Trophoblast cell (in vitro differentiated cells and primary cell): ENCODE measurements around the gene ROCK2.

ENCODE experiments used
- DNase-seq, 2 donors: peaks; one replicate each; pipeline ENCODE4 v3.0.0-alpha.2; 2016
- H2AFZ ChIP-seq: 2 replicates; pipeline ENCODE4 v1.6.1; 2013; ENCODE audit warnings: low read length, moderate library complexity, mild to moderate bottlenecking; ENCODE audit not compliant: insufficient read depth, poor library complexity
- H2AK5ac ChIP-seq: 2 replicates; pipeline ENCODE4 v1.6.1; 2013; ENCODE audit warnings: mild to moderate bottlenecking, low read length
- H2BK120ac ChIP-seq: 2 replicates; pipeline ENCODE4 v1.6.1; 2013; ENCODE audit warnings: low read length, mild to moderate bottlenecking, moderate library complexity; ENCODE audit not compliant: insufficient read depth, poor library complexity
- H2BK12ac ChIP-seq: 2 replicates; pipeline ENCODE4 v1.6.1; 2013; ENCODE audit warnings: mild to moderate bottlenecking, low read length, moderate library complexity
- H2BK5ac ChIP-seq: 2 replicates; pipeline ENCODE4 v1.6.1; 2013; ENCODE audit warnings: low read length, low read depth, moderate library complexity, mild to moderate bottlenecking; ENCODE audit not compliant: poor library complexity
- H3K14ac ChIP-seq: 2 replicates; pipeline ENCODE4 v1.6.1; 2013; ENCODE audit warnings: mild to moderate bottlenecking, low read length
- H3K18ac ChIP-seq: 2 replicates; pipeline ENCODE4 v1.6.1; 2013; ENCODE audit warnings: mild to moderate bottlenecking, low read length
- H3K23ac ChIP-seq: 2 replicates; pipeline ENCODE4 v1.6.1; 2013; ENCODE audit warnings: low read length
- H3K27ac ChIP-seq: 2 replicates; pipeline ENCODE4 v1.5.1; 2013; ENCODE audit warnings: low read depth, mild to moderate bottlenecking, inconsistent platforms, low read length, moderate library complexity
- H3K27me3 ChIP-seq: 2 replicates; pipeline ENCODE4 v1.6.1; 2013; ENCODE audit warnings: inconsistent platforms, mild to moderate bottlenecking, low read length, moderate library complexity; ENCODE audit not compliant: insufficient read depth
- H3K36me3 ChIP-seq, 2 experiments: 1 replicate in 1 of 2; 2 replicates in 1 of 2; pipeline ENCODE4 v1.6.1; 2013; ENCODE audit warnings: low read length in 2 of 2, mild to moderate bottlenecking in 2 of 2, moderate library complexity in 1 of 2; ENCODE audit not compliant: insufficient read depth in 2 of 2, control insufficient read depth in 1 of 2
- H3K4ac ChIP-seq: 2 replicates; pipeline ENCODE4 v1.6.1; 2013; ENCODE audit warnings: low read depth, mild to moderate bottlenecking, low read length, moderate library complexity
- H3K4me1 ChIP-seq, 2 experiments: 1 replicate in 1 of 2; 2 replicates in 1 of 2; pipeline ENCODE4 v1.6.1; 2013; ENCODE audit warnings: low read length in 2 of 2, mild to moderate bottlenecking in 2 of 2, moderate library complexity in 1 of 2; ENCODE audit not compliant: insufficient read depth in 2 of 2, control insufficient read depth in 1 of 2
- H3K4me2 ChIP-seq: 2 replicates; pipeline ENCODE4 v1.6.1; 2013; ENCODE audit warnings: inconsistent platforms, mild to moderate bottlenecking, low read length, moderate library complexity
- H3K4me3 ChIP-seq: 2 replicates; pipeline ENCODE4 v1.5.1; 2013; ENCODE audit warnings: mild to moderate bottlenecking, low read depth, low read length, inconsistent platforms
- H3K79me1 ChIP-seq: one replicate; pipeline ENCODE4 v1.6.1; 2013; ENCODE audit warnings: low read length
- H3K79me2 ChIP-seq: 2 replicates; pipeline ENCODE4 v1.6.1; 2013; ENCODE audit warnings: low read length, mild to moderate bottlenecking; ENCODE audit not compliant: control insufficient read depth, insufficient read depth, poor library complexity
- H3K9ac ChIP-seq: 2 replicates; pipeline ENCODE4 v1.6.1; 2013; ENCODE audit warnings: mild to moderate bottlenecking, low read length
- H3K9me3 ChIP-seq: 2 replicates; pipeline ENCODE4 v1.6.1; 2013; ENCODE audit warnings: low read depth, mild to moderate bottlenecking, control low read depth, inconsistent platforms, low read length; ENCODE audit not compliant: insufficient read depth
- H4K12ac ChIP-seq: 2 replicates; pipeline ENCODE4 v1.6.1; 2013; ENCODE audit warnings: low read depth, mild to moderate bottlenecking, low read length, moderate library complexity
- H4K8ac ChIP-seq: 2 replicates; pipeline ENCODE4 v1.6.1; 2013; ENCODE audit warnings: low read depth, mild to moderate bottlenecking, low read length, moderate library complexity
- H4K91ac ChIP-seq: one replicate; pipeline ENCODE4 v1.6.1; 2013; ENCODE audit warnings: low read depth, mild to moderate bottlenecking, low read length, moderate library complexity
- WGBS: extraction: QIAGEN DNeasy Blood & Tissue Kit; methylation state at CpG from one replicate; pipeline ENCODE4 v1.1.7; 2013; ENCODE audit warnings: missing lambda C conversion rate; ENCODE audit not compliant: insufficient read length, insufficient coverage; ENCODE audit errors: extremely low coverage; 5-methylcytosine and 5-hydroxymethylcytosine counted together

Gene ROCK2

GRCh38 chr2:11373096-11373495, 28.7 kb upstream of the ROCK2 start:
- no peak overlapping the region for H2AK5ac ChIP-seq
- H2BK120ac ChIP-seq, result no peak overlapping the region
- H3K79me2 ChIP-seq, result no peaks in the 10 kb centered on the region
- H4K91ac ChIP-seq, result no peak overlapping the region
- H3K23ac ChIP-seq, result no peak overlapping the region
- H3K36me3 ChIP-seq, result no peaks in the 10 kb centered on the region
- WGBS, result no CpG with 5 or more reads among the region's 4 CpGs
- H2BK12ac ChIP-seq, result peak overlapping the region; percentile 47
- H2AFZ ChIP-seq, result no peak overlapping the region
- no peak for DNase-seq
- no peak overlapping the region for H3K4ac ChIP-seq
- H3K9ac ChIP-seq, result no peak overlapping the region
- H3K27ac ChIP-seq, result no peak overlapping the region
- H3K4me2 ChIP-seq, result no peak overlapping the region
- peaks cover 12% of the 10 kb centered on the region for H3K79me1 ChIP-seq
- H3K4me1 ChIP-seq, result peaks cover 28 to 35% of the 10 kb centered on the region in 2 experiments
- H3K27me3 ChIP-seq, result no peaks in the 10 kb centered on the region
- H4K12ac ChIP-seq, result no peak overlapping the region
- no peak overlapping the region for H3K4me3 ChIP-seq
- H4K8ac ChIP-seq, result no peak overlapping the region
- no peak overlapping the region for H3K18ac ChIP-seq
- no peak overlapping the region for H2BK5ac ChIP-seq
- H3K14ac ChIP-seq, result no peak overlapping the region
- H3K9me3 ChIP-seq, result no peaks in the 10 kb centered on the region

- Histone ChIP-seq H3K18ac (peak overlapping the region; percentile 3), H2BK5ac (no peak overlapping the region), H3K4me2 (no peak overlapping the region), H3K27ac (no peak overlapping the region), H4K12ac (no peak overlapping the region), H3K36me3 (no peaks in the 10 kb centered on the region), H3K9me3 (no peaks in the 10 kb centered on the region), H3K23ac (no peak overlapping the region), H3K27me3 (no peaks in the 10 kb centered on the region), H3K14ac (peak overlapping the region; percentile 3), H2AK5ac (peak overlapping the region; percentile 25), H4K8ac (no peak overlapping the region), H2BK12ac (peak overlapping the region; percentile 44), H2AFZ (no peak overlapping the region), H3K79me2 (no peaks in the 10 kb centered on the region), H3K4me3 (no peak overlapping the region), H3K4me1 (peaks cover 28 to 35% of the 10 kb centered on the region in 2 experiments), H2BK120ac (peak overlapping the region; percentile 1), H3K79me1 (peaks cover 12% of the 10 kb centered on the region), H3K9ac (no peak overlapping the region), H4K91ac (peak overlapping the region; percentile 37), H3K4ac (no peak overlapping the region)
- DNase-seq, result no peak
- WGBS, result no CpG with 5 or more reads among the region's 17 CpGs
Observed at GRCh38 chr2:11371092-11371937, 26.9 kb upstream of the ROCK2 start.

- no peak overlapping the region for H4K8ac ChIP-seq
- no peak overlapping the region for H2BK120ac ChIP-seq
- no peak overlapping the region for H3K14ac ChIP-seq
- no peak overlapping the region for H3K23ac ChIP-seq
- no peak overlapping the region for H2AK5ac ChIP-seq
- no peaks in the 10 kb centered on the region for H3K9me3 ChIP-seq
- no peak overlapping the region for H3K9ac ChIP-seq
- no peak overlapping the region for H4K12ac ChIP-seq
- peaks cover 26 to 30% of the 10 kb centered on the region in 2 experiments for H3K4me1 ChIP-seq
- H2BK12ac ChIP-seq, result no peak overlapping the region
- no peak overlapping the region for H3K4me3 ChIP-seq
- H3K4me2 ChIP-seq, result no peak overlapping the region
- H3K4ac ChIP-seq, result no peak overlapping the region
- no CpG with 5 or more reads among the region's 10 CpGs for WGBS
- H3K27me3 ChIP-seq, result no peaks in the 10 kb centered on the region
- H4K91ac ChIP-seq, result no peak overlapping the region
- H3K79me1 ChIP-seq, result peaks cover 8% of the 10 kb centered on the region
- no peak overlapping the region for H3K18ac ChIP-seq
- DNase-seq, result no peak
- H3K36me3 ChIP-seq, result no peaks in the 10 kb centered on the region
- no peak overlapping the region for H3K27ac ChIP-seq
- no peak overlapping the region for H2BK5ac ChIP-seq
- no peaks in the 10 kb centered on the region for H3K79me2 ChIP-seq
- no peak overlapping the region for H2AFZ ChIP-seq
Observed at GRCh38 chr2:11370377-11371091, 26.1 kb upstream of the ROCK2 start.

- H3K27ac ChIP-seq, result no peak overlapping the region
- no peaks in the 10 kb centered on the region for H3K36me3 ChIP-seq
- WGBS, result no CpG with 5 or more reads among the region's 10 CpGs
- H2AFZ ChIP-seq, result no peak overlapping the region
- no peak overlapping the region for H4K8ac ChIP-seq
- H2AK5ac ChIP-seq, result no peak overlapping the region
- H2BK120ac ChIP-seq, result no peak overlapping the region
- H3K14ac ChIP-seq, result no peak overlapping the region
- no peaks in the 10 kb centered on the region for H3K9me3 ChIP-seq
- H3K79me1 ChIP-seq, result no peaks in the 10 kb centered on the region
- no peak overlapping the region for H2BK12ac ChIP-seq
- H4K12ac ChIP-seq, result no peak overlapping the region
- H2BK5ac ChIP-seq, result no peak overlapping the region
- no peaks in the 10 kb centered on the region for H3K79me2 ChIP-seq
- no peak for DNase-seq
- H3K4me1 ChIP-seq, result peaks cover 16 to 18% of the 10 kb centered on the region in 2 experiments
- H3K4ac ChIP-seq, result no peak overlapping the region
- H3K9ac ChIP-seq, result no peak overlapping the region
- H4K91ac ChIP-seq, result no peak overlapping the region
- no peak overlapping the region for H3K4me3 ChIP-seq
- H3K18ac ChIP-seq, result no peak overlapping the region
- no peak overlapping the region for H3K4me2 ChIP-seq
- no peak overlapping the region for H3K23ac ChIP-seq
- no peaks in the 10 kb centered on the region for H3K27me3 ChIP-seq
Observed at GRCh38 chr2:11368059-11368572, 23.7 kb upstream of the ROCK2 start.
